ENCODE data around the gene SHC3. TPM values are rescaled to one million over a fixed set of nuclear protein-coding genes. Genes with fewer than 3 reads are reported as not detected.

The SHC3 gene
- polyA plus RNA-seq, 4 donors: 0.27 to 1.5 (median 0.57) TPM; not detected in 1

- H3K9me3 ChIP-seq (ENCODE audit: control insufficient read depth in 2 of 2, insufficient read depth in 1 of 2, low read depth in 1 of 2, low read length in 1 of 2): no peaks in the 10 kb centered on the region
- 1 to 2% (median 2%) methylated on average over 35 of the region's 35 CpGs for WGBS, 3 donors
- H3K27ac ChIP-seq (ENCODE audit: low read depth in 1 of 3, low read length in 2 of 3): peak overlapping the region; percentile 30 to 78 (median 66)
- DNase-seq (peak; percentile 91 to 93), FAIRE-seq (no peak)
- H3K36me3 ChIP-seq (ENCODE audit: control insufficient read depth in 3 of 3, insufficient read depth in 2 of 3, low read depth in 1 of 3, low read length in 3 of 3): no peaks in the 10 kb centered on the region
- H3K4me3 ChIP-seq (ENCODE audit: low read depth in 1 of 3, low read length in 3 of 3): peak overlapping the region in 2 of 3 donors; percentile 35 to 41
- H3K27me3 ChIP-seq (ENCODE audit: control insufficient read depth in 3 of 3, insufficient read depth in 3 of 3, low read length in 3 of 3): peaks cover 0 to 26% (median 8%) of the 10 kb centered on the region in 3 donors
- H3K4me1 ChIP-seq (ENCODE audit: control insufficient read depth in 3 of 3, insufficient read depth in 2 of 3, low read depth in 1 of 3, low read length in 2 of 3): peaks cover 2 to 16% (median 6%) of the 10 kb centered on the region in 3 donors
Observed at GRCh38 chr9:89179895-89180734, 1.5 kb upstream of the SHC3 start.

- H3K27me3 ChIP-seq (ENCODE audit: control insufficient read depth in 3 of 3, insufficient read depth in 3 of 3, low read length in 3 of 3): peaks cover 0 to 28% (median 8%) of the 10 kb centered on the region in 3 donors
- H3K4me3 ChIP-seq (ENCODE audit: low read depth in 1 of 3, low read length in 3 of 3): peak overlapping the region in 2 of 3 donors; percentile 35 to 41
- DNase-seq (no peak), FAIRE-seq (no peak)
- H3K27ac ChIP-seq (ENCODE audit: low read depth in 1 of 3, low read length in 2 of 3): peak overlapping the region; percentile 30 to 78 (median 66)
- H3K36me3 ChIP-seq (ENCODE audit: control insufficient read depth in 3 of 3, insufficient read depth in 2 of 3, low read depth in 1 of 3, low read length in 3 of 3): no peaks in the 10 kb centered on the region
- no peaks in the 10 kb centered on the region for H3K9me3 ChIP-seq (ENCODE audit: control insufficient read depth in 2 of 2, insufficient read depth in 1 of 2, low read depth in 1 of 2, low read length in 1 of 2)
- H3K4me1 ChIP-seq (ENCODE audit: control insufficient read depth in 3 of 3, insufficient read depth in 2 of 3, low read depth in 1 of 3, low read length in 2 of 3): peaks cover 2 to 16% (median 6%) of the 10 kb centered on the region in 3 donors
- 10 to 25% (median 19%) methylated on average over 4 of the region's 4 CpGs for WGBS, 3 donors
Observed at GRCh38 chr9:89179540-89179894, 899 bp upstream of the SHC3 start.

- H3K4me3 ChIP-seq (ENCODE audit: low read depth in 1 of 3, low read length in 3 of 3): peak overlapping the region in 1 of 3 donors; percentile 16
- WGBS, 3 donors: 57 to 69% (median 59%) methylated on average over 11 of the region's 11 CpGs
- peaks cover 2 to 16% (median 6%) of the 10 kb centered on the region in 3 donors for H3K4me1 ChIP-seq (ENCODE audit: control insufficient read depth in 3 of 3, insufficient read depth in 2 of 3, low read depth in 1 of 3, low read length in 2 of 3)
- no peaks in the 10 kb centered on the region for H3K36me3 ChIP-seq (ENCODE audit: control insufficient read depth in 3 of 3, insufficient read depth in 2 of 3, low read depth in 1 of 3, low read length in 3 of 3)
- FAIRE-seq: no peak
- no peaks in the 10 kb centered on the region for H3K9me3 ChIP-seq (ENCODE audit: control insufficient read depth in 2 of 2, insufficient read depth in 1 of 2, low read depth in 1 of 2, low read length in 1 of 2)
- peak overlapping the region in 1 of 3 donors; percentile 66 for H3K27ac ChIP-seq (ENCODE audit: low read depth in 1 of 3, low read length in 2 of 3)
- H3K27me3 ChIP-seq (ENCODE audit: control insufficient read depth in 3 of 3, insufficient read depth in 3 of 3, low read length in 3 of 3): peaks cover 0 to 30% (median 8%) of the 10 kb centered on the region in 3 donors
- no peak for DNase-seq
Observed at GRCh38 chr9:89178830-89179539, 367 bp upstream of the SHC3 start.

GRCh38 chr9:89177012-89177943 is 1.3 kb downstream of the SHC3 start:
- WGBS, 3 donors: 7 to 10% (median 8%) methylated on average over 38 of the region's 38 CpGs
- Histone ChIP-seq H3K27ac (ENCODE audit: low read depth in 1 of 3, low read length in 2 of 3) (no peak overlapping the region), H3K4me1 (ENCODE audit: control insufficient read depth in 3 of 3, insufficient read depth in 2 of 3, low read depth in 1 of 3, low read length in 2 of 3) (peaks cover 2 to 16% (median 6%) of the 10 kb centered on the region in 3 donors), H3K27me3 (ENCODE audit: control insufficient read depth in 3 of 3, insufficient read depth in 3 of 3, low read length in 3 of 3) (peaks cover 0 to 30% (median 8%) of the 10 kb centered on the region in 3 donors), H3K9me3 (ENCODE audit: control insufficient read depth in 2 of 2, insufficient read depth in 1 of 2, low read depth in 1 of 2, low read length in 1 of 2) (no peaks in the 10 kb centered on the region), H3K36me3 (ENCODE audit: control insufficient read depth in 3 of 3, insufficient read depth in 2 of 3, low read depth in 1 of 3, low read length in 3 of 3) (no peaks in the 10 kb centered on the region), H3K4me3 (ENCODE audit: low read depth in 1 of 3, low read length in 3 of 3) (peak overlapping the region in 2 of 3 donors; percentile 3 to 58)
- peak in 1 of 2 donors; percentile 43 for DNase-seq
- FAIRE-seq: no peak

GRCh38 chr9:89175828-89176261 is 2.8 kb downstream of the SHC3 start:
- Histone ChIP-seq H3K4me1 (ENCODE audit: control insufficient read depth in 3 of 3, insufficient read depth in 2 of 3, low read depth in 1 of 3, low read length in 2 of 3) (peaks cover 2 to 16% (median 6%) of the 10 kb centered on the region in 3 donors), H3K27ac (ENCODE audit: low read depth in 1 of 3, low read length in 2 of 3) (no peak overlapping the region), H3K4me3 (ENCODE audit: low read depth in 1 of 3, low read length in 3 of 3) (no peak overlapping the region), H3K9me3 (ENCODE audit: control insufficient read depth in 2 of 2, insufficient read depth in 1 of 2, low read depth in 1 of 2, low read length in 1 of 2) (no peaks in the 10 kb centered on the region), H3K27me3 (ENCODE audit: control insufficient read depth in 3 of 3, insufficient read depth in 3 of 3, low read length in 3 of 3) (peaks cover 0 to 30% (median 8%) of the 10 kb centered on the region in 3 donors), H3K36me3 (ENCODE audit: control insufficient read depth in 3 of 3, insufficient read depth in 2 of 3, low read depth in 1 of 3, low read length in 3 of 3) (no peaks in the 10 kb centered on the region)
- DNase-seq (no peak), FAIRE-seq (no peak)
- 86 to 91% (median 91%) methylated on average over 5 of the region's 5 CpGs for WGBS, 3 donors

- DNase-seq (no peak), FAIRE-seq (no peak)
- Histone ChIP-seq H3K9me3 (ENCODE audit: control insufficient read depth in 2 of 2, insufficient read depth in 1 of 2, low read depth in 1 of 2, low read length in 1 of 2) (no peaks in the 10 kb centered on the region), H3K27me3 (ENCODE audit: control insufficient read depth in 3 of 3, insufficient read depth in 3 of 3, low read length in 3 of 3) (peaks cover 0 to 30% (median 8%) of the 10 kb centered on the region in 3 donors), H3K4me1 (ENCODE audit: control insufficient read depth in 3 of 3, insufficient read depth in 2 of 3, low read depth in 1 of 3, low read length in 2 of 3) (peaks cover under 1 to 6% (median 2%) of the 10 kb centered on the region in 3 donors), H3K4me3 (ENCODE audit: low read depth in 1 of 3, low read length in 3 of 3) (no peak overlapping the region), H3K36me3 (ENCODE audit: control insufficient read depth in 3 of 3, insufficient read depth in 2 of 3, low read depth in 1 of 3, low read length in 3 of 3) (no peaks in the 10 kb centered on the region), H3K27ac (ENCODE audit: low read depth in 1 of 3, low read length in 2 of 3) (no peak overlapping the region)
- 77% methylated on average over 6 of the region's 6 CpGs for WGBS, 3 donors
Observed at GRCh38 chr9:89174291-89174690, 4.3 kb downstream of the SHC3 start.

- peaks cover 0 to 4% (median 2%) of the 10 kb centered on the region in 3 donors for H3K4me1 ChIP-seq (ENCODE audit: control insufficient read depth in 3 of 3, insufficient read depth in 2 of 3, low read depth in 1 of 3, low read length in 2 of 3)
- DNase-seq (no peak), FAIRE-seq (no peak)
- 91 to 94% (median 91%) methylated on average over 5 of the region's 5 CpGs for WGBS, 3 donors
- no peaks in the 10 kb centered on the region for H3K9me3 ChIP-seq (ENCODE audit: control insufficient read depth in 2 of 2, insufficient read depth in 1 of 2, low read depth in 1 of 2, low read length in 1 of 2)
- H3K36me3 ChIP-seq (ENCODE audit: control insufficient read depth in 3 of 3, insufficient read depth in 2 of 3, low read depth in 1 of 3, low read length in 3 of 3): no peaks in the 10 kb centered on the region
- no peak overlapping the region for H3K27ac ChIP-seq (ENCODE audit: low read depth in 1 of 3, low read length in 2 of 3)
- no peak overlapping the region for H3K4me3 ChIP-seq (ENCODE audit: low read depth in 1 of 3, low read length in 3 of 3)
- peaks cover 0 to 21% (median 8%) of the 10 kb centered on the region in 3 donors for H3K27me3 ChIP-seq (ENCODE audit: control insufficient read depth in 3 of 3, insufficient read depth in 3 of 3, low read length in 3 of 3)
Observed at GRCh38 chr9:89173072-89173471, 5.5 kb downstream of the SHC3 start.

All from small intestine (tissue), 7 donors.